Loucy (cell line): ENCODE measurements around the gene CHCHD6.

ENCODE experiments used
- H2AFZ ChIP-seq: fragments of 200-600 bp; sonication (generic); 2 replicates; pipeline ENCODE4 v1.6.0; 2016; ENCODE audit warnings: antibody characterized with exemption, mild to moderate bottlenecking, low read length, moderate library complexity
- H3F3A ChIP-seq: fragments of 200-600 bp; 2 replicates; pipeline ENCODE4 v1.6.0; 2016; ENCODE audit warnings: antibody characterized with exemption, low read depth, mild to moderate bottlenecking
- H3K27me3 ChIP-seq: fragments of 200-600 bp; sonication (generic); 2 replicates; pipeline ENCODE4 v1.6.1; 2014; ENCODE audit warnings: low read length, mild to moderate bottlenecking; ENCODE audit not compliant: insufficient read depth, poor library complexity, severe bottlenecking
- H3K36me3 ChIP-seq: fragments of 200-600 bp; sonication (generic); 2 replicates; pipeline ENCODE4 v1.6.1; 2016; ENCODE audit warnings: low read length; ENCODE audit not compliant: insufficient read depth
- H3K4me1 ChIP-seq: fragments of 200-600 bp; sonication (generic); 2 replicates; pipeline ENCODE4 v1.5.1; 2014; ENCODE audit warnings: low read length, mild to moderate bottlenecking; ENCODE audit not compliant: insufficient read depth, poor library complexity, severe bottlenecking
- H3K4me2 ChIP-seq: fragments of 200-600 bp; sonication (generic); 2 replicates; pipeline ENCODE4 v1.6.0; 2014; ENCODE audit warnings: antibody characterized with exemption, low read length, low read depth, mild to moderate bottlenecking; ENCODE audit not compliant: poor library complexity, severe bottlenecking
- H3K4me3 ChIP-seq: fragments of 200-600 bp; sonication (generic); 2 replicates; pipeline ENCODE4 v1.5.1; 2014; ENCODE audit warnings: low read length, mild to moderate bottlenecking, mixed read lengths; ENCODE audit not compliant: poor library complexity, severe bottlenecking
- H3K79me2 ChIP-seq: fragments of 200-600 bp; sonication (generic); 2 replicates; pipeline ENCODE4 v1.6.1; 2014; ENCODE audit warnings: low read length; ENCODE audit not compliant: insufficient read depth
- H3K9ac ChIP-seq: fragments of 200-600 bp; sonication (generic); 2 replicates; pipeline ENCODE4 v1.6.0; 2014; ENCODE audit warnings: mild to moderate bottlenecking, low read depth, low read length, moderate library complexity; ENCODE audit not compliant: poor library complexity, severe bottlenecking
- H3K9me2 ChIP-seq: fragments of 200-600 bp; sonication (generic); replicated peaks from 2 replicates; pipeline ENCODE4 v1.6.1; 2016; ENCODE audit warnings: low read depth, low read length, mixed read lengths
- H3K9me3 ChIP-seq: fragments of 200-600 bp; sonication (generic); 2 replicates; pipeline ENCODE4 v1.6.1; 2014; ENCODE audit warnings: mild to moderate bottlenecking, antibody characterized with exemption, low read length, low read depth; ENCODE audit not compliant: insufficient read depth
- H4K20me1 ChIP-seq: fragments of 200-600 bp; sonication (generic); 2 replicates; pipeline ENCODE4 v1.6.0; 2014; ENCODE audit warnings: antibody characterized with exemption, low read length, mild to moderate bottlenecking; ENCODE audit not compliant: insufficient read depth, poor library complexity, severe bottlenecking
- EZH2phosphoT487 ChIP-seq: fragments of 200-600 bp; IDR thresholded peaks from 2 replicates; pipeline ENCODE4 v1.6.1; 2018; ENCODE audit warnings: antibody characterized with exemption, mild to moderate bottlenecking, moderate library complexity, borderline replicate concordance
- TF ChIP-seq, protein P1 (sequence below): fragments of 200-600 bp; sonication (generic); conservative IDR thresholded peaks from 2 replicates; pipeline ENCODE4 v1.5.1; 2014; ENCODE audit warnings: mild to moderate bottlenecking, antibody characterized with exemption, low read length

Gene CHCHD6

DNA sequence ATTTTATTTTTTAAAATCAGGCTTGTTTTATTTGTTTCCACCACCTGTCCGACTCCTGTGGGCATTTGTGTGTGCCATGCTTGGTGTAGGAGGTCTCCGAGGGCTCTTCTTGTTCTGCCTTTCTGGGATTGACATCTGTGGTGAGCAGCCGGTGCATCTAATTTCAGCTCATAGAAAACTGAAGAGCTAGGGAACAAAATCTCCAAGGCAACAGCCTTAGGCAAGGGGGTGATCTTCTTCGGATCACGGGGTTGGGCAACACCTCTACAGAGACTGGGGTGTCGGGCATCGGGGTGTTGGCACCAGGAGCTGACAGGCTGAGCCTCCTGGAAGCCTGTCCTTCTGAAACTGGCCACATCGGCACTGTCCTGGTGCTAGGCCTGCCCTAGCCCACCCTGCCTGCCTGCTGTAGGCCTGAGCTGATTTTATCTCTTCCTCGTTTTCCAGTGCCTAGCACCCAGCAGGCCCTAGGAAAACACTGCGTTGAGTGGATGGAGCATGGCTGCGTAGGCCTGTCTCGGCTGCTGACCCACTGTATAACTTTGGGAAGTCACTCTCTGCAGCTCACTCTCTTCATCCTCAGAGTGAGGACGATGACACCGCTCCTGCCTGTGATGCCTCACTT, 10.3 kb downstream of the CHCHD6 start:
- no peaks in the 10 kb centered on the region for H4K20me1 ChIP-seq

DNA sequence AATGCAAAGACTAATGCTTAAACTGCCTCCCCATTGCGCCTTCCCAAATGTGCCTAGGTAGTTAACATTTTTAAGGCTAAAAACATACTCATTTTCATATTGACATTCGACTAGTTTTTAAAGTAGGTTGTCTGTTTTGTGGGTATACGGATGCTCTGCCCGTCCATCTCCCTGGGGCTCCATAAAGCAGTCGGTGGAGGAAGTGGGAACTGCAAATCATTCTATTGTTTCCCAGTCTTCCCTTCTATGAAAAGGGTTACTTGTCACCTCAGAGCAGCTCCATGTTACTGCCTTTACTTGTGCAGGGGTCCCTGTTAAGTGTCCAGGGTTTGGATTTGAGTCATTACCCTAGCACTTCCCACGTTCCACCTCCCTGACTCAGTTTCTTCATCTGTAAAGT, 10.9 kb downstream of the CHCHD6 start:
- no peaks in the 10 kb centered on the region for H4K20me1 ChIP-seq
- peaks cover 26% of the 10 kb centered on the region; the same call in 1 of the 2 replicates for H3K79me2 ChIP-seq

More for the DNA sequence above, 10.3 kb downstream of the CHCHD6 start:
- Histone ChIP-seq H3K36me3 (no peaks in the 10 kb centered on the region), H3K79me2 (peaks cover 24% of the 10 kb centered on the region; the same call in 1 of the 2 replicates), H3K9me3 (no peaks in the 10 kb centered on the region), H3K4me3 (no peak overlapping the region), H3K9me2 (no peaks in the 10 kb centered on the region), H3K27me3 (no peaks in the 10 kb centered on the region), H2AFZ (no peak overlapping the region), H3K4me2 (no peak overlapping the region), H3K4me1 (no peaks in the 10 kb centered on the region), H3K9ac (no peak overlapping the region), H3F3A (no peaks in the 10 kb centered on the region)
- TF ChIP-seq, protein P1, sequence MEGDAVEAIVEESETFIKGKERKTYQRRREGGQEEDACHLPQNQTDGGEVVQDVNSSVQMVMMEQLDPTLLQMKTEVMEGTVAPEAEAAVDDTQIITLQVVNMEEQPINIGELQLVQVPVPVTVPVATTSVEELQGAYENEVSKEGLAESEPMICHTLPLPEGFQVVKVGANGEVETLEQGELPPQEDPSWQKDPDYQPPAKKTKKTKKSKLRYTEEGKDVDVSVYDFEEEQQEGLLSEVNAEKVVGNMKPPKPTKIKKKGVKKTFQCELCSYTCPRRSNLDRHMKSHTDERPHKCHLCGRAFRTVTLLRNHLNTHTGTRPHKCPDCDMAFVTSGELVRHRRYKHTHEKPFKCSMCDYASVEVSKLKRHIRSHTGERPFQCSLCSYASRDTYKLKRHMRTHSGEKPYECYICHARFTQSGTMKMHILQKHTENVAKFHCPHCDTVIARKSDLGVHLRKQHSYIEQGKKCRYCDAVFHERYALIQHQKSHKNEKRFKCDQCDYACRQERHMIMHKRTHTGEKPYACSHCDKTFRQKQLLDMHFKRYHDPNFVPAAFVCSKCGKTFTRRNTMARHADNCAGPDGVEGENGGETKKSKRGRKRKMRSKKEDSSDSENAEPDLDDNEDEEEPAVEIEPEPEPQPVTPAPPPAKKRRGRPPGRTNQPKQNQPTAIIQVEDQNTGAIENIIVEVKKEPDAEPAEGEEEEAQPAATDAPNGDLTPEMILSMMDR, result no peak
- TF ChIP-seq EZH2phosphoT487, result no peak

DNA sequence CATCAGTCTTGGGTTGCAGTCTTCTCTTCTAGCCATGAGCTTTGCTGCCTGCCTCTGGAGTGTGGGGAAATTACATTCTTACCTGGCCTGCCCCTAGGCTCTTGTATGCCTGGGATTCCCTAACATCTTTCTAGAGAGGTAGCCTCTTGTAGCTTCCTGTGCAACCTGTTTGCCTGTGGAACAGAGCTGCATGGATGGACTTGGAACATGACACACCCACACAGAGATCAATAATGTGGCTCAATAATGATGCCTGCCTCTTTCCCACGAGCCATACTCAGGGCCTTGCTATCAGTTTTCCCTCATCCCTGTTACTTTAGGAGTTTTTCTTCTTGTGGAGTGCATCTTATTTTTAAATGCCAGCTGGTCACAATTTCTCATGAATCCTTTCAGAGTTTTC, 11.4 kb downstream of the CHCHD6 start:
- Histone ChIP-seq H3K79me2 (peaks cover 26% of the 10 kb centered on the region; the same call in 1 of the 2 replicates), H4K20me1 (no peaks in the 10 kb centered on the region), H3K9me3 (no peaks in the 10 kb centered on the region), H3K9ac (no peak overlapping the region), H3K27me3 (no peaks in the 10 kb centered on the region), H2AFZ (no peak overlapping the region), H3K4me2 (no peak overlapping the region), H3K4me1 (no peaks in the 10 kb centered on the region), H3K4me3 (no peak overlapping the region), H3F3A (no peaks in the 10 kb centered on the region), H3K9me2 (no peaks in the 10 kb centered on the region), H3K36me3 (no peaks in the 10 kb centered on the region)
- TF ChIP-seq, protein P1, result no peak; the same call in 1 of the 2 replicates
- no peak for TF ChIP-seq EZH2phosphoT487

More for the DNA sequence above, 10.9 kb downstream of the CHCHD6 start:
- H3K9ac ChIP-seq, result no peak overlapping the region
- no peaks in the 10 kb centered on the region for H3K9me2 ChIP-seq
- no peaks in the 10 kb centered on the region for H3F3A ChIP-seq
- H2AFZ ChIP-seq, result no peak overlapping the region
- no peak overlapping the region for H3K4me3 ChIP-seq
- no peaks in the 10 kb centered on the region for H3K4me1 ChIP-seq
- H3K36me3 ChIP-seq, result no peaks in the 10 kb centered on the region
- TF ChIP-seq EZH2phosphoT487, result no peak
- TF ChIP-seq, protein P1, result no peak
- no peaks in the 10 kb centered on the region for H3K9me3 ChIP-seq
- no peak overlapping the region for H3K4me2 ChIP-seq
- no peaks in the 10 kb centered on the region for H3K27me3 ChIP-seq
